HG02678 (cell line): ENCODE results near the gene SPINK5.

Experiments
- ATAC-seq: cut with Tn5 transposase; IDR thresholded peaks from one replicate; pipeline ENCODE4 v1.9.1; 2021; ENCODE audit warnings: mild to moderate bottlenecking, moderate library complexity; ENCODE audit not compliant: unreplicated experiment

The SPINK5 gene

DNA sequence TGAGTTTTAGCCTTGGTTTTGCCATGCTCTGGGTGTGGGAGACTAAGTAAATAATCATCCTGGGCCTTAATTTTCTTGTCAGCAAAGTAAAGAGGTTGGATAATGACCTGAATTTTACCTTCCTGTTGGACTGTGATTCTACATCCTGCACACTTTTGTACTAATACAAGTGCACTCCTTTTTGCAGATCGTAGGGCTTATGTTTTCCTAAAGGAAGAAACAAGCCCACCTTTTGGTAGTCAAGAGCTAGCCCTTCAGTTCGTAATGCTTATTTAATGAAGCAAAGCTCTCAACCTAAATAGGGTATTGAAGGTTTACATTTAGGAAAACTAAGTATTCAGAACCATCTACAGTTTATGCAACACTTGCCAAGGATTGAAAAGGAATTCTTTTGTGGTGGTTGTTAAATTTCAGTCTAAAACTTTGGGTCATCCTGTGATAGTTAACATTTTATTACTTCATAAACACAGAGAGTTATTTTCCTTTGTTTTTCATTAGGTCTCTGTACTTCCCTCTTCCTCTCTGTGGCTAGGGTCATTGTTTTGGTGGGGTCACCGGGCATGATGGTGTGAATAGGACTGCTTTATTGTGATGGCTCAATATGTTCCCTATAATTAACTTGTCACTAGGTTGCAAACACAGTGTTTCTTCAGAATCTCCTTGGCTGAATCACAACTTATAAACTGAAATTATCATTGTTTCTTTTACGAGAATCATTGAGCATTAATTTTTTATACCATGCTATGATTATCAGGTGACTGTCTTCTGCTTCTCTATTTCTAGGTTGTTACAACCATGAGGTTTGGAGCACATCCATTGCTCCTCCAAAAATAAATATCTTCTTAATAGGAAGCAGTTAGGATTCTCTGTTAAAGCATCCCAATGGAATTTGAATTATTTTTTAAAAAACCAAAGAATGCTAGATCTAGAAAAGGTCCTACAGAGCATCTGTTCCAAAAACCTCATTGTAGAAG lies 28.5 kb downstream of the SPINK5 start:
- no peak for ATAC-seq

DNA sequence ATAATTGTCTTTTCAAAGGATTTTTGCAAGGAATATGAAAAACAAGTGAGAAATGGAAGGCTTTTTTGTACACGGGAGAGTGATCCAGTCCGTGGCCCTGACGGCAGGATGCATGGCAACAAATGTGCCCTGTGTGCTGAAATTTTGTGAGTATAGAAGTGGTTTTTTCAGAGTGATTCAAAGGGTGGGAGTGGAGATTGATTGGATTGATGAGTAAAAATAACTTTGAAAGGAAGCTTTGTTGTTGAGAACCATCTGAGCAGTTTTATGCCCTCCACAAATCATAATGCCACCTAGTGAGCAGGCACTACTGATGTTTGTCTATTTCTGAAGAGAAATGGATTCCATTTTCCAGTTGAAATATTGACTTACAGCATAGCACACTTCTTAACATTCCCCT lies 30.6 kb downstream of the SPINK5 start:
- ATAC-seq, result no peak

- ATAC-seq, result no peak
Observed at GRCh38 chr5:148104226-148104625, 40.4 kb downstream of the SPINK5 start.

- no peak for ATAC-seq
Observed at GRCh38 chr5:148107608-148108007, 43.8 kb downstream of the SPINK5 start.

GRCh38 chr5:148113243-148113642 lies 49.5 kb downstream of the SPINK5 start:
- no peak for ATAC-seq

DNA sequence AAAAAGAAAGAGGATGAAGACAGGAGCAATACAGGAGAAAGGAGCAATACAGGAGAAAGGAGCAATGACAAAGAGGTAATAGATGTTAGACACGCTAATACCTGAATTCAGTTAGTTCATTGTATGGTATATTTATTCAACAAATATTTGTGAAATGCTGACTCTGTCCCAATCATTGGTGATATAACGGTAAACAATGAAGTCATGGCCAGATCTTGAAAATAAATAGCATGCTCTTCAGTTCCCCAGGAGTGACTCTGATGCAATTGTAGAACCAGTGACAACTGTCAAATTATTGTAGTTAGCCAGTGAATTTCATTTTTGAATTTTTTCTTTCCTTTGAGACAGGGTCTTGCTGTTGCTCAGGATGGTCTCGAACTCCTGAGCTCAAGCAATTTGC lies 56.5 kb downstream of the SPINK5 start:
- ATAC-seq, result no peak

DNA sequence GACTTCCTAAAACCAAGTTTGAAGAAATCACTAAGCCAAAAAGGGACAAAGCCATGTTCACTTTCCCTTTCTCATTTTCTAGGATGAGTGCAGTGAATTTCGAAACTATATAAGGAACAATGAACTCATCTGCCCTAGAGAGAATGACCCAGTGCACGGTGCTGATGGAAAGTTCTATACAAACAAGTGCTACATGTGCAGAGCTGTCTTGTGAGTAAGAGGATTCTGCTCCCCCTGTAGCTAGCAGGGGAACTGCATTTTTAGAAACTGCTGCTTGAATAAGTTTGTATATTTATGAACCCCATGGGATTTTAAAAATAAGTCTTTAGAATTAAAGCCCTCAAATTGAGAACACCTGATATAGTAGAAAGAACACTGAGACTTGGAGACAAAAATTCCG lies 61.9 kb downstream of the SPINK5 start:
- ATAC-seq, result no peak

- no peak for ATAC-seq
Observed at GRCh38 chr5:148135091-148136048, 71.6 kb downstream of the SPINK5 start.

DNA sequence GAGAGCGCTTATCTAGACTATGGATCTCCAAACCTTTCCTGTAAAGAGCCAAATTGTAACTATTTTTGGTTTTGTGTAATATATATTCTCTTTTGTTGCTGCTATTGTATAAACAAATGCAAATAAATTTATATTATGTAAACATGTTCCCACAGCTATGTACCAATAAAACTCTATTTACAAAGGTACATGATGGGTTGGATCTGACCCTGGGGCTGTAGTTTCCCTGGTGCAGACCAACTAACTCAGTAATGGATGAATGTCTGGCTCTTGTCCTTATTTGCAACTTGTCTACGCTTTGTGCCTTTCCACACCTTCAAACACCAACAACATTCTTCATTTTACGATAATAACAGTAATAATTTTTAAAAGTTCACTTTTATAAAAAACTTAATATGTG lies 77.1 kb downstream of the SPINK5 start:
- no peak for ATAC-seq

GRCh38 chr5:148141645-148142044 lies 77.9 kb downstream of the SPINK5 start:
- ATAC-seq, result no peak

DNA sequence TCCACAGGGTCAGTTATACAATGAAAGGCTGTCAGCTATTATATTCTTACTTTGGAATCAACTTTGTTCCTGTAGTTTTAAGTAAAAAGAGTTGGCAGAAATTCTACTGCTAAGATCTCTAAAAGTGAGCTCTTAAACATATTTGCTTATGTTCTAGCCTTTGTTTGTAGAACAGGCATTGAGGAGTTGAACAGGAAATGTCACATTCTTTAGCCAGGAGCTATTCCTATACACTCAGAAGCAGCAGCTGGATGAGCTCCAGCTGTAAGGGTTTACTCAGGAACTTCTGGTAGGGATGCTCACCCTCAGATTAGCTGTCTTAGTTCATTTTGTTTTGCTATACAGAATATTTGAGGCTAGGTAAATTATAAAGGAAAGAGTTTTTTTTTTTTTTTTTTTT lies 82.1 kb downstream of the SPINK5 start:
- ATAC-seq, result no peak

DNA sequence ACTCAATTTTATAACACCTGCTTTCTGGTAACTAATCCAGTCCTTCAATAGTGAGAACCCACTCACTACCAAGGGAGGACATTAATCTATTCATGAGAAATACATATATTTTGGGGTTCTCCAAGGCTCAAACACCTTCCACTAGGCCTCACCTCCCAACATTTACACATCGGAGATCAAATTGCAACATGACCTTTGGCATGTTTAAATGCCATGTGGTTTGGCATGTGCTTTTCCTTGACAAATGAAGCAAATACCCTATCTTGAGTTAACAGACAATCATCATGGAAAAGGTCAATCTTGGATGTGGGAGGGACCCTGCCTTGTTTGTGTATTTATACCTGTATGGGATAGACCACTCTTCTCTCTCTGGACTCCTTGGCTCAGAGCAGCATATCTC lies 82.7 kb downstream of the SPINK5 start:
- no peak for ATAC-seq

DNA sequence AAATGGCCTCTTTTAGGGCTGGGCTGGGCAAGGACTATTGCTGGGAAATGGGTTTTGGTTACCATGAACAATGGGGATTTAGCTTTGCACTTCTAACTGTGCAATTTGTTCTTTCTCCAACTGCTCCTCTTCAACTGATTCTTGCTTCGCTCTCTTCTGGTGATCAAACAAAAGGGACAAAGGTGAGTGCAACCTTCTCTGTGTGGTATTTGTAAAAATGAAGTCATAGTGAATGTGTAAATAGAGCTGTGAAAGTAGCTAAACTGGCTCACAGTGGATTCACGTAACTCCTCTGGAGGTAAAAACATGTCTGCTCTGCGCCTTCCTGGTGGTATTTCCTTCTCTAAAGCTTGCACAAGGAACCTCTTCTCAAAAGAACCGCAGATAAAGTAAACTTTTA lies 83.6 kb downstream of the SPINK5 start:
- no peak for ATAC-seq

DNA sequence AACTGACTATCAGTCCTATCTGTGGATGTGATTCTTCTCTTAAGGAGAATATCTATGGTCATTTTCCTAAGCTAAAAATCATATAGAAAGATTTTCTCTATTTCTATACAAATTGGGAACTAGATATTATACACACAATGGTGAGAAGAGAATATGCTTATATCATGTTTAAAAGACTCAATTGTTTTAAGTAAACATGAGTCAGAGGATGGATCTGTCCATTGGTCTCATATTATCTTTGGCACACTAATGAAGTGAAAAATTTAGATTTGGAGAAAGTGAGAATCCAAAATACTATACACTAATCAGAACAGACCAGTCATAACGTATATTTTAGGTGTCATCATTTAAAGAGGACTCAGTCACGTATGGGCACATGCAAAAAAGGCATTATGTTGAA lies 88.1 kb downstream of the SPINK5 start:
- no peak for ATAC-seq

DNA sequence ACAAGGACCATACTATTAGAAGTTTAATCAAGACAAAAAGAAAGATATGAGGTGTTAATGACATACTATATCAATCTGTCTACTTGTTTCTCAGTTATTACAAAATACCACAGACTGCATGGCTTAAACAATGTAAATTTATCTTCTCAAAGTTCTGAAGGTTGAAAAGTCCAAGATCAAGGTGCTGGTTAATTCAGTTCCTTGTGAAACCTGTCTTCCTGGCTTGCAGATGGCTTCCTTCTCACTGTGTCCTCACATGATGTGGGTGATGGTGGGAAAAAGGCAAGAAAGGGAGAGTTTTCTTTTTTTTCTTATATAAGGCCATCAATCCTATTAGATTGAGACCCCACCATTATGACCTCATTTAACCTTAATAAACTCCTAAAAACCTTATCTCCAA lies 89.0 kb downstream of the SPINK5 start:
- ATAC-seq, result no peak

DNA sequence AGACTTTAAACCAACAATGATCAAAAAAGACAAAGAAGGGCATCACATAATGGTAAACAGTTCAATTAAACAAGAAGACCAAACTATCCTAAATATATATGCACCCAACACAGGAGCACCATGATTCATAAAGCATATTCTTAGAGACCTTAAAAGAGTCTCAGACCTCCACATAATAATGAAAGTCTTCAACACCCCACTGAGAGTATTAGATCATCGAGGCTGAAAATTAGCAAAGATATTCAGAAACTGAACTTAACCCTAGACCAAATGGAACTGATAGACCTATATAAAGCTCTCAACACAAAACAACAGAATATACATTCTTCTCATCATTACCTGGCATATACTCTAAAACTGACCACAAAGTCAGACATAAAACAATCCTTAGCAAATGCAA lies 92.8 kb downstream of the SPINK5 start:
- ATAC-seq, result no peak

DNA sequence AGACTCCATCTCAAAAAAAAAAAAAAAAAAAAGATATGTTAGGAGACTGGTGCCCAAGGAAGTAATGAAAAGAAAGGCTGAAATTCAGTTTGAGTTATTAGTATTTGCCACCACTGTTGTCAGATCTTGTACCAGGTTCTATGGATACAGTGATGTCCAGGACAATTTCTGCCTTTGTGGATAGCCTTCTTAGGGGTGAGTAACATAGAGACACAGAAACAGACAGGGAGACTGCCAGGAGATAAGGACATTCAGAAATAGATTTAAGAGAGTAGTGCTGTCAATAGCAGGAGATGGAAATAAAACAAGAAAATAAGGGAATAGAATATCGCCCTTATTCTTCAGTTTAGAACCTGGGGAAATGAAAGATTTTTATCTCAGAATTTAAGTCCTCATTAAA lies 98.3 kb downstream of the SPINK5 start:
- no peak for ATAC-seq

- ATAC-seq, result no peak
Observed at GRCh38 chr5:148163345-148163744, 99.6 kb downstream of the SPINK5 start.

- ATAC-seq, result no peak
Observed at GRCh38 chr5:148166550-148167283, 102.9 kb downstream of the SPINK5 start.

GRCh38 chr5:148168246-148168645 lies 104.5 kb downstream of the SPINK5 start, which contains the start of gene SPINK14:
Gene SPINK14 (plus strand): TSS chr5:148168546. CDS start chr5:148169733, 1,187 bp downstream.
- ATAC-seq, result no peak

DNA sequence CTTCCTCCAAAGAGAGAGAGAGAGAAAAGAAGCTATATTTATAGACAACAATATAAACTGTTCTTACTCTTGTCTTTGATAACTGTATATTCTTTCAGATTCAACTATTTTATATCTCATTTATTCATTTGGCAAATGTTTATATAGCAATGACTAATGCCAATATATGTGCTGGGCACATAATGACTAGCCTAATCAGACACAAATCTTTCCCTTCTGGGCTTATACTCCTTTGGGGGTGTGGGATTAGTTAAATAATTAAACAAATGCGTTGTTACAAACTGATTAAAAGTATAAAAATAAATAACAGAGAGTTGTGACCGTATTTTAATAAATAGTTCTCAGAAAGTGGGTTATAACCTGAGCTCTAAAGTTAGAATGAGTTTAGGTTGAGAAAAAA lies 108.6 kb downstream of the SPINK5 start:
- no peak for ATAC-seq
